Stimulated activated CD4-positive, alpha-beta T cell treated with anti-CD3 and anti-CD28 coated beads, Interleukin-12 subunit alpha, Interleukin-12 subunit beta, amount 100 ng/mL, for 48 hours (primary cell): Measurements from ENCODE around the gene SLC7A6.

Experiments
- DNase-seq, 3 donors: peaks; one replicate each; pipeline ENCODE4 v3.0.0-alpha.2; 2020; ENCODE audit warnings: low read depth in 2 of 3, low spot score in 1 of 3

Gene SLC7A6

GRCh38 chr16:68253721-68254120 lies 10.6 kb upstream of the SLC7A6 start:
- DNase-seq, result no peak

GRCh38 chr16:68255712-68256111 lies 8.6 kb upstream of the SLC7A6 start:
- DNase-seq, result no peak

GRCh38 chr16:68257251-68257905 lies 6.9 kb upstream of the SLC7A6 start:
- DNase-seq, result no peak

- DNase-seq, result no peak
Measured at GRCh38 chr16:68257906-68258800, 6.2 kb upstream of the SLC7A6 start.

- DNase-seq, result no peak
Measured at GRCh38 chr16:68259007-68259825, 5.1 kb upstream of the SLC7A6 start.

- no peak for DNase-seq
Measured at GRCh38 chr16:68263559-68264127, 683 bp upstream of the SLC7A6 start.

- peak; percentile 38 to 46 (median 43) for DNase-seq
Measured at GRCh38 chr16:68265078-68265920, 973 bp downstream of the SLC7A6 start.

GRCh38 chr16:68267612-68268405 lies 3.5 kb downstream of the SLC7A6 start:
- no peak for DNase-seq

- DNase-seq, result no peak
Measured at GRCh38 chr16:68269793-68270192, 5.5 kb downstream of the SLC7A6 start.

- DNase-seq, result no peak
Measured at GRCh38 chr16:68270353-68270752, 6.0 kb downstream of the SLC7A6 start.

- no peak for DNase-seq
Measured at GRCh38 chr16:68272507-68273209, 8.3 kb downstream of the SLC7A6 start.

- no peak for DNase-seq
Measured at GRCh38 chr16:68273459-68273858, 9.1 kb downstream of the SLC7A6 start.

- no peak for DNase-seq
Measured at GRCh38 chr16:68273896-68274295, 9.6 kb downstream of the SLC7A6 start.

- DNase-seq, result no peak
Measured at GRCh38 chr16:68274441-68274840, 10.1 kb downstream of the SLC7A6 start.

- no peak for DNase-seq
Measured at GRCh38 chr16:68275611-68276191, 11.4 kb downstream of the SLC7A6 start.

GRCh38 chr16:68276223-68276622 lies 11.9 kb downstream of the SLC7A6 start:
- no peak for DNase-seq

- DNase-seq, result no peak
Measured at GRCh38 chr16:68279726-68280558, 15.6 kb downstream of the SLC7A6 start.
